HG02852 (cell line): ENCODE results near the gene STAM2.
"Not testable (repeated sequence)": the region's sequence is repeated elsewhere in the genome, so short reads cannot be mapped to it uniquely, and the experiment has no call there.

Source experiments
- ATAC-seq: cut with Tn5 transposase; IDR thresholded peaks from one replicate; pipeline ENCODE4 v1.9.1; 2021; ENCODE audit warnings: mild to moderate bottlenecking, moderate library complexity; ENCODE audit not compliant: unreplicated experiment

The STAM2 gene

DNA sequence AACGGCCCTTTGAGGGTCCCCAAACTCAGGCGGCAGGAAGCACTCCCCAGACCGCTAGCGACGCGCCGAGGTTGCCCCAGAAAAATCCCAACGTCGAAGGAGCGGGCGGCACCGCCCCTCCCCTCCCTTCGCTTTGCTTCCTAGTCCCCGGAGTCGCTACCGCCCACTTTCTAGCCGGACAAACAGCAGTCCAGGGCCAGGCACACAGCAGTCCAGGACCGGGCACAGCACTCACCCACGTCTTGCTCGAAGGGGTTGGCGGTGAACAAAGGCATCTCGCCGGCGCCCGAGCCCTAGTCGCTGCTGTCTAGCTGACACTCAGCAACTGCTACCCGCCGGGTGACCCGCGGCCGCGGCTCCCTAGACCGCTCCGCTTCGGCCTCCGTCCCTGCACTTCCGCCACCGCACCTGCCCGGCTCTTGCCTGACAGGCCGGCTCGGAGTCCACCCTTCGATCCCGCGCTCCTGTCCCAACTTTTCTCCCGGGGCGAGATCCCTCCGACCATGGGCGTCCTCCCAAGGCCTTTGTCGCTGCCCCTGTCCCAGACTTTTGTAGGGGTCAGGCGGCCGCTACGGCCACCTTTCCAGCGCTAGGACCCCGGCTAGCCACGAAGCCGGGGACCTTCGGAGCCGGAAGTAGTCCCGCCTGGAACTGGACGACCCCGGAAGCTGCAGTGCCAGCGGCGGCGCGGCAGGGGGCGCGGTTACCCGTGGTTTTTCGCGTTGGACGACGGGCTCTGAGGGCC, at the start of gene STAM2:
Gene STAM2 (minus strand): TSS at position 396 of the 745 bp plus-strand sequence. CDS start 121 bp downstream, at position 275.
- peak; percentile 71 for ATAC-seq

GRCh38 chr2:152223977-152224376, 48.4 kb upstream of the STAM2 start:
- no peak for ATAC-seq

DNA sequence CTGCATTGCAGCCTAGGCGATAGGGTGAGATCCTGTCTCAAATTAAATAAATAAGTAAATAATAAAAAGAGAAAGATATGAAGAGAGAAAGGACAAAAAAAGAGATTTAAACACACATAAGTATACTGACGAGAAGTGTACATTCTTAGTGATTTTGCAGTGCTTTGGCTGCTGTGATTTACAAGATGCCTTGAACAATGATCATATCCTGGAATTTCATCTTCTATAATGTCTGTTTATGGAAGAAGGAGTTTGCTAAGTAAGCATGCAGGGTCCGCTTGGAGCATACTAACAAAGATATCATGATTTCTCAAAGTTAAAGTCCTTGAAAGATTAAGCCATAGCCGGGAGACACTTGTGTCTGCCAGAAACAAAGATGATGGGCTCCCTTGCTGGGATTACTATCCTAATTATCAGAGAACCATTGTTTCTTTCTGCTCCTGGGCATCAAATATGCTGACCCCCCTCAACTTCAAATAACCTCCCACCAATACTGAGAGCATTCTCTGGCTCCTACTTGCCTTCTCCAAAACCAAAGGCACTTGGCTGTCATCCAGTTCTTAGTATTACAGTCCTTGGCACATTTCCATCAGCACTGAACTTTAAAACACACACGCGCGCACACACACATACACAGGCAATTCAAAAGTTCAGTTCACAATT, 47.5 kb upstream of the STAM2 start:
- ATAC-seq: no peak

DNA sequence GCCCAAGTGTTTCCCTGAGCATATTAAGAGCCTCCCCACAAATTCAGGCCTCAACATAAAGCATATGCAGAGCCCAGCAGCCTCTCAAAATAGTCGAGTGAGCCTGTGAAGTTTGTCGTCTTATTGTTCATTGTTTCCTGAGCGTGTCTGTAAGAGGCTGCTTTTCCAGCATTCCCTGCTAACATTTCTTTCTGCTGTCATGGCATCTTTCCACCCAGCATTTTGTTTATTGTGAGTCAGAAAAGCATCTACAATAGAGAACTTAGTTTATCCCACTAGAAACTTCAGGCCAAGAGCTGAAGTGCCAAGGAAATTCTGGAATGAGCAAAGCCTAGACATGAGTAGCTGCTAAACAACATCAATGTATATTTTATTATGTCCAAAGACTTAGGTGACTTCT, 46.3 kb upstream of the STAM2 start:
- no peak for ATAC-seq

GRCh38 chr2:152219077-152219828, 43.7 kb upstream of the STAM2 start:
- no peak for ATAC-seq

GRCh38 chr2:152201466-152201830, 25.9 kb upstream of the STAM2 start:
- no peak for ATAC-seq

- no peak for ATAC-seq
Observed at GRCh38 chr2:152200565-152201465, 25.3 kb upstream of the STAM2 start.

GRCh38 chr2:152200101-152200500, 24.5 kb upstream of the STAM2 start:
- no peak for ATAC-seq

DNA sequence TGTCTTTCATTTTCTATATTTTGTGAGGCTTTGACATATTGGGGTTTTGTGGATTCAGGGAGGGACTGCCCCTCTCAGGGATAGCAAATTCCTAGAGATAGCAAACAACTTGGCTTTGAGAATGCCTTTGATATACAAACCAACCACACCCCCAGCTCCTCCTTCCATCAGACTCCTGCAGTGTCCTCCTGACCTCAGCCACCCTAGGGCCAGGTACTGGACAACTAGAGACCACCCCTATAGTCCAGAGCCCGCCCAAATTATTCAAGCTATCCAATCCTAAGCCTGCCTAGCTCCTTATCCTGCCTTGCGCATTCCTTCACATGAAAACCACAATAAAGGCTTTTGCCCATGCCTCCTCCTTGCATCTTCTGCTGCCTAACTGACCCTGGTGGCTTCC, 22.9 kb upstream of the STAM2 start:
- ATAC-seq: no peak

GRCh38 chr2:152197508-152198284, 22.1 kb upstream of the STAM2 start:
- ATAC-seq: not testable (repeated sequence)

GRCh38 chr2:152189622-152190495, 14.3 kb upstream of the STAM2 start:
- ATAC-seq: peak; percentile 80

GRCh38 chr2:152186808-152187207, 11.2 kb upstream of the STAM2 start:
- ATAC-seq: not testable (repeated sequence)

- no peak for ATAC-seq
Observed at GRCh38 chr2:152186262-152186661, 10.7 kb upstream of the STAM2 start.

GRCh38 chr2:152183401-152184073, 8.0 kb upstream of the STAM2 start:
- no peak for ATAC-seq

- ATAC-seq: not testable (repeated sequence)
Observed at GRCh38 chr2:152177667-152178066, 2.1 kb upstream of the STAM2 start.

DNA sequence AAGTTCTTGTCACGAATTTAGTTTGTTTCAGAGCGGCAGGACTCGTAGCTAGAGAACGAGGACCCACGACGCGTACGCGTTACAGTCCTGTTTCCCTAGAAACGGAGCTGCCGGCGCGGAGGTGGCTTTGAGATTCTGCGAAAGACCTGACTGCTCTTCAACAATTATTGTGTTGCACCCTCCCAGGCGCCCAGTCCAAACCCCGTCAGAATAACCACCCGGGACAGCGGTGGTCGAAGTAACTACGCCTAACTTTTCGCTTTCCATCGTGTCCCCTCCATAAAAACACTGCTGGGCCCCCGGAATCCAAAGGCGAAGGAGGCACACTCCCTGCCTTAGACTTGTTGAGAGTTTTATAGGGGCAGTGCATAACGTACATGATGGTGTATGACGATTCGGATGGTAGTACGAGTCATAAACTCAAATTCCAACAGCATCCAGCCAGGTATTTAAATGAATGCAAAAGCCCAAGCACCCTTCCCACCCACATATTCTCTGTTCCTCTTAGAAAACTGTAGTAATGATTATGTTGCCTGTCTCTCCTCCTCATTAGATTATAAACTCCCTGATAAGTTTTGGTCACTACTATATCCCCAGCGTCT, 651 bp upstream of the STAM2 start:
- ATAC-seq: peak; percentile 39

DNA sequence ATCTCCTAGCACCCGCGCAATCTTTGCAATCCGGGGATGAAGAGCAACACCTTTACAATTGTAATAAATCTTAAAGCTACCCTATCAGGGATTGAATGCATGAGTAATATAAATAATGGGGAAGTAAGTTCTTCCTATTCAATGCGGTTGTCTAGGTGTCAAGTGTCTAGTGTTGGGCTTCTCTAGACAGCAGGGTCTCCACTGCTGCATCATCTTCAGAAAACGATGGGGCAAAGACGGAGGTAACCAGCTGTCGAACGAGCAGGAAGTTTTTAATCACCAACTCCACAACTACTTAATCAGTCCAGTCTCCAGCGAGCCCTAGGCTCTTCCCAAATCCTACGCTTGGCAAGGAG, 573 bp downstream of the STAM2 start:
- peak; percentile 22 for ATAC-seq

GRCh38 chr2:152174574-152174973, 989 bp downstream of the STAM2 start:
- ATAC-seq: no peak
